Activated CD4-positive, alpha-beta T cell treated with anti-CD3 and anti-CD28 coated beads for 36 hours (primary cell): Measurements from ENCODE around the gene VWA5A. TPM values are rescaled to one million over a fixed set of nuclear protein-coding genes. Genes with fewer than 3 reads are reported as not detected.

Experiments
- ATAC-seq: fragments of 200-7000 bp; cut with Tn5 transposase; one replicate; pipeline ENCODE4 v1.10.0; 2021; ENCODE audit warnings: mild to moderate bottlenecking, moderate library complexity
- CTCF ChIA-PET: fragments of 350-600 bp; sonication (Branson Sonifier 250); formaldehyde crosslinking; loops from one replicate; lab custom pipeline; 2021; ENCODE audit warnings: antibody characterized with exemption; lab: Charles Lee
- POLR2A ChIA-PET: fragments of 350-600 bp; sonication (Branson Sonifier 250); formaldehyde crosslinking; loops from one replicate; lab custom pipeline; 2021; ENCODE audit warnings: antibody characterized with exemption, inconsistent platforms; lab: Charles Lee
- DNase-seq: peaks from one replicate; pipeline ENCODE4 v3.0.0-alpha.2; 2020
- H3K27ac Mint-ChIP-seq: one replicate; pipeline ENCODE4 v1.8.0; 2021; ENCODE audit warnings: mixed read lengths
- H3K27me3 Mint-ChIP-seq: one replicate; pipeline ENCODE4 v1.8.0; 2021; ENCODE audit warnings: mixed read lengths
- H3K36me3 Mint-ChIP-seq: one replicate; pipeline ENCODE4 v1.8.0; 2021; ENCODE audit warnings: low read depth, mixed read lengths
- H3K4me1 Mint-ChIP-seq: one replicate; pipeline ENCODE4 v1.8.0; 2021; ENCODE audit warnings: mixed read lengths
- H3K4me3 Mint-ChIP-seq: one replicate; pipeline ENCODE4 v1.8.0; 2021; ENCODE audit warnings: mild to moderate bottlenecking, moderate library complexity, mixed read lengths
- H3K9me3 Mint-ChIP-seq: one replicate; pipeline ENCODE4 v1.8.0; 2021; ENCODE audit warnings: low read depth, mixed read lengths
- intact Hi-C, 2 experiments: fragments of 100-400 bp; cut with DNase I in 1 of 2; cut with micrococcal nuclease in 1 of 2; formaldehyde crosslinking; loops; one replicate each; pipeline versions ENCODE4 v1.14.2 to v1.15.1; 2022 to 2024; cut with DNase I, micrococcal nuclease
- total RNA-seq, 2 experiments: library from RNA; stranded (reverse); gene quantifications; one replicate each; pipeline ENCODE4 v1.2.3, GENCODE V29; 2021

The VWA5A gene
- total RNA-seq: 1 to 10 TPM; 8.6 to 8.8 TPM

GRCh38 chr11:124114942-124115781 lies at the start of gene VWA5A:
Gene VWA5A (plus strand): TSS chr11:124115450. CDS start chr11:124117512, 2,062 bp downstream.
- peak within 1 kb of the TSS; percentile 78 for H3K4me3 Mint-ChIP-seq

GRCh38 chr11:124068601-124069110 lies 46.6 kb upstream of the VWA5A start:
- intact Hi-C loops: no loop called here
- peaks cover 22% of the 10 kb centered on the region for H3K4me1 Mint-ChIP-seq
- CTCF ChIA-PET: interaction anchor here (0.6 to 5.1 kb wide), 8 partner anchors 9 to 492 kb away, joined by 3 to 91 read pairs (median 4); no protein-coding TSS in a partner anchor

More at GRCh38 chr11:124114942-124115781, at the start of gene VWA5A:
- peak; percentile 99 for ATAC-seq
- peak; percentile 90 for DNase-seq
- intact Hi-C loops: loop anchor here (1.0 to 10.0 kb wide), 5 partner anchors 44 to 760 kb away; partner anchors contain the start of genes ZNF202 (in 2 of the 2) and MSANTD2 (in 1 of the 2)
- H3K4me1 Mint-ChIP-seq: peaks cover 23% of the 10 kb centered on the region
- H3K9me3 Mint-ChIP-seq: no peaks in the 10 kb centered on the region
- peak within 1 kb of the TSS; percentile 87 for H3K27ac Mint-ChIP-seq
- H3K27me3 Mint-ChIP-seq: peaks cover 6% of the 10 kb centered on the region
- ChIA-PET POLR2A (no interaction called here), CTCF (interaction anchor here (0.8 to 2.0 kb wide), 4 partner anchors 8 to 79 kb away, joined by 3 to 10 read pairs (median 4); no protein-coding TSS in a partner anchor)
- peaks cover 6% of the 10 kb centered on the region for H3K36me3 Mint-ChIP-seq

GRCh38 chr11:124069429-124070401 lies 45.5 kb upstream of the VWA5A start:
- ATAC-seq (peak; percentile 91), DNase-seq (peak; percentile 78)
- no peaks in the 10 kb centered on the region for H3K36me3 Mint-ChIP-seq
- CTCF ChIA-PET: interaction anchor here (0.6 to 5.1 kb wide), 13 partner anchors 12 to 493 kb away, joined by 3 to 91 read pairs (median 4); no protein-coding TSS in a partner anchor
- intact Hi-C loops: loop anchor here in 1 of 2 experiments (5.0 kb wide), 2 partner anchors 333 to 518 kb away; no protein-coding TSS in a partner anchor
- H3K27ac Mint-ChIP-seq: no peak overlapping the region
- POLR2A ChIA-PET: interaction anchor here (0.6 kb wide), 1 partner anchor 47 kb away, joined by 3 read pairs; the partner anchor contains the start of gene OR10G9
- peaks cover 27% of the 10 kb centered on the region for H3K27me3 Mint-ChIP-seq
- no peaks in the 10 kb centered on the region for H3K9me3 Mint-ChIP-seq
- H3K4me1 Mint-ChIP-seq: peaks cover 22% of the 10 kb centered on the region
- H3K4me3 Mint-ChIP-seq: peak overlapping the region; percentile 41

More at GRCh38 chr11:124068601-124069110, 46.6 kb upstream of the VWA5A start:
- Mint-ChIP-seq H3K4me3 (no peak overlapping the region), H3K27me3 (peaks cover 31% of the 10 kb centered on the region), H3K27ac (no peak overlapping the region), H3K36me3 (no peaks in the 10 kb centered on the region), H3K9me3 (no peaks in the 10 kb centered on the region)
- ATAC-seq (no peak), DNase-seq (no peak)
- POLR2A ChIA-PET: no interaction called here

- CTCF ChIA-PET: interaction anchor here (0.7 to 5.1 kb wide), 16 partner anchors 11 to 319 kb away, joined by 3 to 91 read pairs (median 6); partner anchors contain the start of gene VWA5A
- Mint-ChIP-seq H3K9me3 (no peaks in the 10 kb centered on the region), H3K4me3 (no peak overlapping the region), H3K27ac (no peak overlapping the region), H3K27me3 (peaks cover 29% of the 10 kb centered on the region), H3K4me1 (peaks cover 22% of the 10 kb centered on the region), H3K36me3 (no peaks in the 10 kb centered on the region)
- intact Hi-C loops: loop anchor here (1.0 to 5.0 kb wide), 5 partner anchors 44 to 516 kb away; partner anchors contain the start of gene VWA5A (in 2 of the 2)
- DNase-seq: peak; percentile 84
- peak; percentile 52 for ATAC-seq
- POLR2A ChIA-PET: no interaction called here
Observed at GRCh38 chr11:124070915-124071622, 44.2 kb upstream of the VWA5A start.

- ATAC-seq (no peak), DNase-seq (no peak)
- H3K9me3 Mint-ChIP-seq: no peaks in the 10 kb centered on the region
- POLR2A ChIA-PET: no interaction called here
- CTCF ChIA-PET: interaction anchor here (0.7 to 5.1 kb wide), 14 partner anchors 10 to 318 kb away, joined by 3 to 91 read pairs (median 6); partner anchors contain the start of gene VWA5A
- no peak overlapping the region for H3K27ac Mint-ChIP-seq
- H3K27me3 Mint-ChIP-seq: peaks cover 30% of the 10 kb centered on the region
- H3K4me3 Mint-ChIP-seq: no peak overlapping the region
- H3K4me1 Mint-ChIP-seq: peaks cover 27% of the 10 kb centered on the region
- H3K36me3 Mint-ChIP-seq: no peaks in the 10 kb centered on the region
- intact Hi-C loops: loop anchor here (1.0 to 5.0 kb wide), 5 partner anchors 44 to 516 kb away; partner anchors contain the start of gene VWA5A (in 2 of the 2)
Observed at GRCh38 chr11:124071623-124071948, 43.7 kb upstream of the VWA5A start.

- Mint-ChIP-seq H3K36me3 (no peaks in the 10 kb centered on the region), H3K4me1 (peaks cover 30% of the 10 kb centered on the region), H3K4me3 (no peak overlapping the region), H3K9me3 (no peaks in the 10 kb centered on the region), H3K27ac (no peak overlapping the region), H3K27me3 (peaks cover 31% of the 10 kb centered on the region)
- DNase-seq (no peak), ATAC-seq (no peak)
- intact Hi-C loops: loop anchor here in 1 of 2 experiments (5.0 kb wide), 2 partner anchors 330 to 515 kb away; no protein-coding TSS in a partner anchor
- ChIA-PET POLR2A (no interaction called here), CTCF (interaction anchor here (0.9 to 5.1 kb wide), 12 partner anchors 10 to 149 kb away, joined by 3 to 91 read pairs (median 6); partner anchors contain the start of gene VWA5A)
Observed at GRCh38 chr11:124072147-124072546, 43.1 kb upstream of the VWA5A start.

DNA sequence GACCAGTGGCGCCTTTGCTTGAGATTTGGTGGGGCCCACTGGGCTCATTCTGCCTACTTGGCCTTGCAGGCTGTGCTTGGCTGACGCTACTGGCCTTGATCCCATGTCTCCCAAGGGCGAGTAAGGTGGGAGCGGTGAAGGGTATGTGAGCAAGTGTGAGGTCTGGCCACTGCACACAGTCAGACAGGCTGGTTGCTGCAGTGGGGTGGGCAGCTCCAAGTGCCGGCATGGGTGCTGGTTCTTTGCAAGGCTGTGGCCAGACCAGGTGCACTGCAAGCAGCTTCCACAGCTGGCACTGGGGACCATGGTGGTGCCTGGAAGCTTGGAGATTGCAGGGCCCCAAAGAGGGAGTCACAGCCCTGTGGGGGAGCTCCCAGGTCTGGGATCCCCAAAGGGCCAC lies 40.7 kb upstream of the VWA5A start:
- Mint-ChIP-seq H3K4me3 (no peak overlapping the region), H3K36me3 (no peaks in the 10 kb centered on the region), H3K27me3 (peaks cover 31% of the 10 kb centered on the region), H3K27ac (no peak overlapping the region), H3K4me1 (peaks cover 20% of the 10 kb centered on the region), H3K9me3 (no peaks in the 10 kb centered on the region)
- ChIA-PET POLR2A (no interaction called here), CTCF (interaction anchor here (0.9 to 1.4 kb wide), 4 partner anchors 8 to 122 kb away, joined by 3 to 10 read pairs (median 4); no protein-coding TSS in a partner anchor)
- intact Hi-C loops: loop anchor here in 1 of 2 experiments (5.0 kb wide), 2 partner anchors 328 to 513 kb away; no protein-coding TSS in a partner anchor
- ATAC-seq: no peak
- no peak for DNase-seq

GRCh38 chr11:124075492-124075840 lies 39.8 kb upstream of the VWA5A start:
- Mint-ChIP-seq H3K27ac (no peak overlapping the region), H3K36me3 (no peaks in the 10 kb centered on the region), H3K27me3 (peaks cover 26% of the 10 kb centered on the region), H3K9me3 (no peaks in the 10 kb centered on the region), H3K4me3 (no peak overlapping the region), H3K4me1 (peaks cover 13% of the 10 kb centered on the region)
- CTCF ChIA-PET: interaction anchor here (0.9 to 1.4 kb wide), 5 partner anchors 9 to 121 kb away, joined by 3 to 10 read pairs (median 3); no protein-coding TSS in a partner anchor
- intact Hi-C loops: no loop called here
- no peak for DNase-seq
- POLR2A ChIA-PET: no interaction called here
- ATAC-seq: no peak

DNA sequence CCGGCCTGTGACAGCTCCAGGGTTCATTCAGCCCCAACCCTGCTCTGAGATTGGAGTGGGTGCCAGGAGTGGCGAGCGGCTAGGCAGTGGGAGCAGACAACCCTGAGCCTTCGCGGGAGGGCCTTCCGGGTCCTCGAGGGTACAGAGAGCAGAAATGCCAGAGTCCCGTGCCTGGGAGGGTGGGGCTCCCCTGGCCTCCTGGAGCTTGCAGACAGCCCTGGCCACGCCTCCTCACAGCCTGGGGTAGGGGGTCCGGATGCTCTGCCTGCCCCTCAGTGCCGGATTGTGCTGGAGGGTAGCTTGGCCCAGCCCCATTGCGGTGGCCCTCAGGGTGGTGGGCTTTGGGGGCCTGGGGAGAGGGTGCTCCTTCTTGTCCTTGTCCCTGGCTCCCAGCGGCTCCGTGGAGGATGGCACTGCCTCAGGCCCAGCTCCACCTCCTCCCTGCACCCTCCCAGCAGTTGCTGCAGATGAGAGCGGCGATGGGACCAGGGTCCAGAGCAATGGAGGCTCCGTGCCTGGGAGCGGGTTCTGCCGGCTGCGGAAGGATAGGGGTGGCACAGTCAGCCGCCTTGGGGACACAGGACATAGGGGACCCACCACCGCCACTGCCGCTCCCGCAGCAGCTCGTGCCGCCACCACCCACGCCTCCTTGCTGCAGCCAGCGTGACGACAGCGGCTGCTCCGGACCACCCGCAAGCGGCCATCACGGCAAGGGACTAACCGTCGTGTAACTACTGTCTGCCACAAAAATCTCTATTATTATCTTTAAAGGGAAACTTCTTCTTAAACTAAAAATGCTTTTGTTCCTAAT lies 39.2 kb upstream of the VWA5A start:
- intact Hi-C loops: no loop called here
- H3K36me3 Mint-ChIP-seq: no peaks in the 10 kb centered on the region
- H3K27ac Mint-ChIP-seq: no peak overlapping the region
- ATAC-seq (peak; percentile 55), DNase-seq (peak; percentile 44)
- POLR2A ChIA-PET: no interaction called here
- no peaks in the 10 kb centered on the region for H3K9me3 Mint-ChIP-seq
- H3K4me3 Mint-ChIP-seq: peak overlapping the region; percentile 32
- peaks cover 26% of the 10 kb centered on the region for H3K27me3 Mint-ChIP-seq
- CTCF ChIA-PET: interaction anchor here (1.3 to 1.4 kb wide), 4 partner anchors 10 to 118 kb away, joined by 3 to 10 read pairs (median 4); no protein-coding TSS in a partner anchor
- peaks cover 10% of the 10 kb centered on the region for H3K4me1 Mint-ChIP-seq
